Activated T-helper 17 cell treated with anti-CD3 and anti-CD28 coated beads, Interleukin-2, amount 50 U/mL, for 72 hours (primary cell): ENCODE results near the gene C1orf167. TPM values are rescaled to one million over a fixed set of nuclear protein-coding genes. Genes with fewer than 3 reads are reported as not detected.

Experiments
- ATAC-seq: fragments of 150-1000 bp; cut with Tn5 transposase; replicated peaks from 2 replicates; pipeline ENCODE4 v1.10.0; 2021; ENCODE audit warnings: mild to moderate bottlenecking, moderate library complexity
- H3K27ac Mint-ChIP-seq: one replicate; pipeline ENCODE4 v1.8.0; 2022; ENCODE audit warnings: mixed read lengths
- H3K27me3 Mint-ChIP-seq: one replicate; pipeline ENCODE4 v1.8.0; 2022; ENCODE audit warnings: mixed read lengths
- H3K36me3 Mint-ChIP-seq: one replicate; pipeline ENCODE4 v1.8.0; 2022; ENCODE audit warnings: low read depth, mild to moderate bottlenecking, mixed read lengths
- H3K4me1 Mint-ChIP-seq: one replicate; pipeline ENCODE4 v1.8.0; 2022; ENCODE audit warnings: mixed read lengths
- H3K4me3 Mint-ChIP-seq: one replicate; pipeline ENCODE4 v1.8.0; 2022; ENCODE audit warnings: mild to moderate bottlenecking, mixed read lengths
- H3K9me3 Mint-ChIP-seq: one replicate; pipeline ENCODE4 v1.8.0; 2022; ENCODE audit warnings: mixed read lengths
- total RNA-seq, 2 donors: library from RNA; stranded (reverse); gene quantifications; one replicate each; pipeline ENCODE4 v1.2.3, GENCODE V29; 2022

Gene C1orf167, protein sequence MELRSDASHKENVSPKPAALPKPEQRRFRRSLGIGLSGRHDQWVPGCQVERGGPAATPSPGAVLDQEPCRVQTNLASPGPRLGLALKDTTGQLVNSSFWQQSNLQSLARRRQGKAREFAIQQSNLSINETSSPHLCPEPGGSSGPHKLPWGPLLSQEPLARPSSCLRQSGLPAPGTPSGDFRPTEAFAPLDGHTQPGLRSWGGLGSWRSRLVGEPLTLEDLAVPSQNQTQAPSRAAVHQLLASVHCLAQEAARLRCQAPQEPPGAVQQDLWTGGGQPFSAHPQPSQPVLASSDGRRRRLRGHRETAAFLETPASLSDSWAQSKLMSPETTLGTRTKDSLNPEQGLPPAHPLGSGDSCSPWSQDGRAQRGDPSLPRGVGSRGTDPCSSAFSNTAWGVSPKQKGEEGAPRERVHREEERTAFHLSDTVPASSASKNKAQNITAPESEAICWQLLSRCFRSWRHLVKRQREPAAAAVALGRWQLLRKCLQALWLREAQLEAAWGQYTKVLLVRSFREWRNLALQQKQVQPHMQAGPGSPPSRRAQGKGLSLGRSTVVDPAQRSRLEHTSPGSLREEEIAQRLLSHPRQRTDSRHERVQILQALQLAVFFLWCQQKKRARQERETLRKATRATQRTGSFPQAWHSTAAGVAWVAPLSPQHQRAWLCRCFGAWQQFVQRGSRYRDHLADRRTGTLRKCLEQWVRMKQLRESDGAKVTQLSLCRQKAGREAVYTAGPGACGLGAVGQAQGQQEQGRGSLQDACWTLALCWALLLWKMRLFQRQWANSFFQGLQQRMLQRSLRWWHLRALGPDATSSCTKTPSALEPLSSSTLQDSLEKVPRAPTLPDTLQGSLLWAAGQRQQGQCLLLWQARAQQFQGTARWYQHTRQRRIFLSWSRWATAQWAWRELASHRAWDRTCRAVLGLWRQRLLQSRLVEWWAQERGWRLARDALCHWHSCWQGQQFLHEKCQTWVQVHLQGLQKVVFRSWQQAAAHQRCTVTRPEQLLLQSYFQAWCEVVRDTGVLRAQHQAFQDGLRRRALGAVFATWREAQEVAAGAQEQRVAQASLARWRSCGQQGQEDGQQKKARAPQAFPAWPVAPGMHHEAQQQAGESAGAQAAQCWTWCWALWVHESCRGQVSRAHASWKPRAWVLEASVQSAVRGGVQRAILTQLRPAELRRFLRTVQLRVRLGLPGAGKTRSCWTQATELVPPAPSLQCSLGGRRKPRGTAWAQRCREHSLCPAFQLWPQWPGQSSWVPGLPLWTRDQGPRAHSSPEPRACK (N-terminal part only)
- not detected for total RNA-seq

- Mint-ChIP-seq H3K4me3 (no peak within 1 kb of the TSS), H3K27ac (no peak within 1 kb of the TSS), H3K9me3 (no peaks in the 10 kb centered on the region), H3K27me3 (peaks cover 9% of the 10 kb centered on the region), H3K36me3 (no peaks in the 10 kb centered on the region), H3K4me1 (no peaks in the 10 kb centered on the region)
- ATAC-seq, result no peak
These were observed at the start of gene C1orf167 for GRCh38 chr1:11761988-11762406. Gene C1orf167 (plus strand): TSS chr1:11762193. CDS start chr1:11764401, 2,208 bp downstream.

GRCh38 chr1:11712285-11712684 lies 49.7 kb upstream of the C1orf167 start:
- no peaks in the 10 kb centered on the region for H3K36me3 Mint-ChIP-seq
- no peak overlapping the region for H3K27ac Mint-ChIP-seq
- no peaks in the 10 kb centered on the region for H3K4me1 Mint-ChIP-seq
- no peak for ATAC-seq
- no peaks in the 10 kb centered on the region for H3K27me3 Mint-ChIP-seq
- no peak overlapping the region for H3K4me3 Mint-ChIP-seq
- no peaks in the 10 kb centered on the region for H3K9me3 Mint-ChIP-seq

DNA sequence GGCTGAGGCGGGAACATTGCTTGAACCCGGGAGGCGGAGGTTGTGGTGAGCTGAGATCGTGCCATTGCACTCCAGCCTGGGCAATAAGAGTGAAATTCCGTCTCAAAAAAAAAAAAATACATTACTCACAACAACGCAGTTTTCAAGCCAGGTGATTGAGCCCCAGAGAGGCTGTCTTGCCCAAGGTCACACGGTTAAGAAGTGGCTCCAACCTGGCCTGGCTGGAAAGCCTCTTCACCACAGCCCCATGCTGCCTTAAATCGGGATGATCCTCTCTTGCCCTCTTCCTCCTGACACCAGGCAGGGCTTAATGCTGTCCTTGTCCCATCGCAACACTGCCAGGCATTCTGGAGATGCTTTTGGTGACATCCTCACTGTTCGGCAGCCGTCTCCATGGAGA lies 48.9 kb upstream of the C1orf167 start:
- Mint-ChIP-seq H3K4me1 (no peaks in the 10 kb centered on the region), H3K36me3 (no peaks in the 10 kb centered on the region), H3K4me3 (no peak overlapping the region), H3K27ac (no peak overlapping the region), H3K27me3 (no peaks in the 10 kb centered on the region), H3K9me3 (no peaks in the 10 kb centered on the region)
- ATAC-seq, result no peak

DNA sequence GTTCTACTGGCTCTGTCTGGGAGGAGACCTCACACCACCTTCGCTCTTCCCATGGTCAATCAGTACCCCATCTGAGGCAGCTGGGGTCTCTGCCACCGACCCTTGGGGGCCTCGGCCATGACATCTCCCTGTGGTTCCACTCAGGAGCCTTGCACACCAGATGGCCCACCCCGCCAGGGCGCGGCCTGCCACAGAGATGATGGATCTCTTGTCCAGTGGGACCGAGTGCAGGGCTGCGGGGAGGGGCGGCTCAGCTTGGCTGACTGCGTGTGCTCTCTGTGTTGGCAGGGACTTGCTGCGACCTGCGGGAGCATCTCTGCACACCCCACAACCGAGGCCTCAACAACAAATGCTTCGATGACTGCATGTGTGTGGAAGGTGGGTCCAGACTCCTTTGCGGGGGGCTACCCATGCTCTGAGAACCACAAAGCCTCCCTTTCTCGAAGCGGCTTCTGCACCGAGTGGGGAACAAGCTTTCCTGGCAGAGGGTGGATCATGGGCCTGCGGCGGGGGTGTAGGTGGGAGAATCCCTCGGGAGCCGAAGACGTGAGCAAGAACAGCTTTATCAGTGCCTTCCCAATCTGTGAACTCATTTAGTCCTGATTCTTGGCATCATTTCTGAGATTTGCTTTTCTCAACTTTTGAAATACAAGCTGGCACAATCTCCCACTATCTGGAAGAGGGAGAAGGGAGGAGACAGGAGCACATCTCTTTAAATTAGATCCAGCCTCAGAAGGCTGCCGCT lies 47.0 kb upstream of the C1orf167 start:
- no peak for ATAC-seq
- Mint-ChIP-seq H3K27me3 (no peaks in the 10 kb centered on the region), H3K9me3 (no peaks in the 10 kb centered on the region)

GRCh38 chr1:11719313-11720032 lies 42.5 kb upstream of the C1orf167 start:
- Mint-ChIP-seq H3K4me3 (peak overlapping the region; percentile 88), H3K27ac (peak overlapping the region; percentile 81), H3K27me3 (no peaks in the 10 kb centered on the region), H3K4me1 (peaks cover 10% of the 10 kb centered on the region), H3K9me3 (no peaks in the 10 kb centered on the region), H3K36me3 (no peaks in the 10 kb centered on the region)
- peak; percentile 85 for ATAC-seq

More for the DNA sequence above, 47.0 kb upstream of the C1orf167 start:
- Mint-ChIP-seq H3K4me3 (no peak overlapping the region), H3K4me1 (peaks cover 10% of the 10 kb centered on the region), H3K36me3 (no peaks in the 10 kb centered on the region), H3K27ac (no peak overlapping the region)

DNA sequence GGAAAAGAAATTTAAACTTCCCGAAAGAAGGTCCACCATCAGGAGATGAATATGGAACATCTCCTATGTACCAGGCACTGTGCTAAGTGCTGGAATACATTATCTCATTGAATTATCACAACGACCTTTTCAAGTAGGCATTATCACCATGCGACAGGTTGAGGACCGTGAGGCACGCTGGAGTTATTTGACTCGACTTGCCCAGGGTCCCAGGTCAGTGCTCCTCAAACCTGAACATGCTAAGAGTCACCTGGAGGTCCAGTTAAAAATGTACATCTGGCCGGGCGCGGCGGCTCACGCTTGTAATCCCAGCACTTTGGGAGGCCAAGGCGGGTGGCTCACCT lies 42.0 kb upstream of the C1orf167 start:
- Mint-ChIP-seq H3K4me3 (peak overlapping the region; percentile 88), H3K4me1 (peaks cover 10% of the 10 kb centered on the region), H3K27ac (peak overlapping the region; percentile 81), H3K9me3 (no peaks in the 10 kb centered on the region), H3K27me3 (no peaks in the 10 kb centered on the region), H3K36me3 (no peaks in the 10 kb centered on the region)
- no peak for ATAC-seq

GRCh38 chr1:11720525-11720924 lies 41.5 kb upstream of the C1orf167 start:
- Mint-ChIP-seq H3K9me3 (no peaks in the 10 kb centered on the region), H3K36me3 (no peaks in the 10 kb centered on the region), H3K4me3 (no peak overlapping the region), H3K27me3 (no peaks in the 10 kb centered on the region), H3K4me1 (peaks cover 10% of the 10 kb centered on the region), H3K27ac (no peak overlapping the region)
- no peak for ATAC-seq

- Mint-ChIP-seq H3K4me3 (no peak overlapping the region), H3K9me3 (no peaks in the 10 kb centered on the region), H3K27me3 (no peaks in the 10 kb centered on the region), H3K36me3 (no peaks in the 10 kb centered on the region), H3K4me1 (peaks cover 10% of the 10 kb centered on the region), H3K27ac (no peak overlapping the region)
- no peak for ATAC-seq
These were observed 40.7 kb upstream of the C1orf167 start for GRCh38 chr1:11721311-11721710.

GRCh38 chr1:11722538-11722937 lies 39.5 kb upstream of the C1orf167 start:
- H3K4me1 Mint-ChIP-seq, result peaks cover 10% of the 10 kb centered on the region
- H3K27me3 Mint-ChIP-seq, result no peaks in the 10 kb centered on the region
- no peaks in the 10 kb centered on the region for H3K9me3 Mint-ChIP-seq
- no peak for ATAC-seq
- H3K4me3 Mint-ChIP-seq, result no peak overlapping the region
- H3K27ac Mint-ChIP-seq, result no peak overlapping the region
- H3K36me3 Mint-ChIP-seq, result no peaks in the 10 kb centered on the region

DNA sequence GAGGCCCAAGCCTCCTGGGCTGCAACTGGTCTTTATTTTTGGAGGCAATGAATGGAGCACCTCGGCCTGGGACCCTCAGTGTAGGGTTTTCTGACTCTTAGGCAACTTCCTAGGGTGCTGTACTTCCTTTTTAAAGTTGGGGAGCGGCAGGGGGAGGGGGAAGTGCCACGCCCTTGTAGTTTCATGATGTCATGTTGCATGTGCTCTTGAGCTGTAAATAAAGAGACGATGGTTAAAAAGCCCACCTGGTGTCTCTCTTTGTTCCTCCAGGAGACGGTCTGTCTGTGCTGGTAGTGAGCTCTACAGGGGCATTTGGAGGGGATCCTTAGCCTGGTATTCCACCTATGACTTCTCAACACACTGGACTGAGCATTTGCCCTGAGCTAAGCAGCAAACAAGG lies 36.4 kb upstream of the C1orf167 start:
- Mint-ChIP-seq H3K4me3 (no peak overlapping the region), H3K9me3 (no peaks in the 10 kb centered on the region), H3K4me1 (peaks cover 11% of the 10 kb centered on the region), H3K27ac (no peak overlapping the region), H3K36me3 (no peaks in the 10 kb centered on the region), H3K27me3 (no peaks in the 10 kb centered on the region)
- no peak for ATAC-seq

- Mint-ChIP-seq H3K27me3 (no peaks in the 10 kb centered on the region), H3K9me3 (no peaks in the 10 kb centered on the region), H3K36me3 (no peaks in the 10 kb centered on the region), H3K4me1 (peaks cover 16% of the 10 kb centered on the region), H3K27ac (no peak overlapping the region), H3K4me3 (no peak overlapping the region)
- no peak for ATAC-seq
These were observed 34.9 kb upstream of the C1orf167 start for GRCh38 chr1:11727119-11727518.

GRCh38 chr1:11728126-11728806 lies 33.7 kb upstream of the C1orf167 start:
- no peak overlapping the region for H3K27ac Mint-ChIP-seq

DNA sequence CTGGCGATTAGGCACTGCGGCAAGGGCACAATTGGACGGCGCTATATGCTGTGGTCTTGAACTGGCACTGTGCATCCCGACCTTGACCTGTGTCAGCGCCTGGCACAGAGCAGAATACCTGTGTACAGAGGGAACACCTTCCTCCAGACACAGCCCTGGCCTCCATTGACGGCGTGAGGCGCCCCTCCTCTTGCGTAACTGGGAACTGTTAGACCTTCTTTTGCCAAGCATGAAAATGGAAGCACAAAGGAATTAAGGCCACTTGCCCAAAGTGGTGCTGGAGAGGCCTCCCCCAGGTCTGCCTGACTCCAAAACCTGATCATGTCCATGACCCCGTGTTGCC lies 32.9 kb upstream of the C1orf167 start:
- H3K4me1 Mint-ChIP-seq, result peaks cover 16% of the 10 kb centered on the region
- H3K27ac Mint-ChIP-seq, result no peak overlapping the region
- H3K9me3 Mint-ChIP-seq, result no peaks in the 10 kb centered on the region
- no peaks in the 10 kb centered on the region for H3K36me3 Mint-ChIP-seq
- ATAC-seq, result no peak
- H3K27me3 Mint-ChIP-seq, result no peaks in the 10 kb centered on the region
- no peak overlapping the region for H3K4me3 Mint-ChIP-seq

More at GRCh38 chr1:11728126-11728806, 33.7 kb upstream of the C1orf167 start:
- H3K36me3 Mint-ChIP-seq, result no peaks in the 10 kb centered on the region
- H3K27me3 Mint-ChIP-seq, result no peaks in the 10 kb centered on the region
- ATAC-seq, result peak; percentile 16
- peaks cover 16% of the 10 kb centered on the region for H3K4me1 Mint-ChIP-seq
- H3K9me3 Mint-ChIP-seq, result no peaks in the 10 kb centered on the region
- H3K4me3 Mint-ChIP-seq, result no peak overlapping the region
